NOMO-1 treated with dmso at 0.1 percent for 144 hours (cell line): ENCODE measurements around the gene FOXP1.

Source experiments
- DNase-seq: peaks from one replicate; lab custom pipeline; 2025; ENCODE audit not compliant: unreplicated experiment; lab: John Stamatoyannopoulos, UW

FOXP1 gene

GRCh38 chr3:71070497-71071463, 512.7 kb downstream of the FOXP1 start:
- no peak for DNase-seq

- peak; percentile 78 for DNase-seq
Observed at GRCh38 chr3:71069797-71070196, 513.7 kb downstream of the FOXP1 start.

GRCh38 chr3:71067977-71068654, 515.4 kb downstream of the FOXP1 start:
- DNase-seq = no peak

- peak; percentile 79 for DNase-seq
Observed at GRCh38 chr3:71066849-71067261, 516.7 kb downstream of the FOXP1 start.

- peak; percentile 32 for DNase-seq
Observed at GRCh38 chr3:71066356-71066755, 517.2 kb downstream of the FOXP1 start.

- DNase-seq = no peak
Observed at GRCh38 chr3:71065764-71066013, 517.8 kb downstream of the FOXP1 start.

- peak; percentile 38 for DNase-seq
Observed at GRCh38 chr3:71064956-71065763, 518.4 kb downstream of the FOXP1 start.

GRCh38 chr3:71064291-71064955, 519.1 kb downstream of the FOXP1 start:
- DNase-seq = peak; percentile 52

- DNase-seq = no peak
Observed at GRCh38 chr3:71063773-71064290, 519.7 kb downstream of the FOXP1 start.

- DNase-seq = no peak
Observed at GRCh38 chr3:71062952-71063772, 520.4 kb downstream of the FOXP1 start.

GRCh38 chr3:71062037-71062932, 521.2 kb downstream of the FOXP1 start:
- DNase-seq = no peak

GRCh38 chr3:71061581-71061980, 521.9 kb downstream of the FOXP1 start:
- no peak for DNase-seq

GRCh38 chr3:71061037-71061436, 522.5 kb downstream of the FOXP1 start:
- no peak for DNase-seq

GRCh38 chr3:71060536-71060935, 523.0 kb downstream of the FOXP1 start:
- DNase-seq = no peak

GRCh38 chr3:71057526-71057894, 526.0 kb downstream of the FOXP1 start:
- no peak for DNase-seq

GRCh38 chr3:71056327-71056726, 527.2 kb downstream of the FOXP1 start:
- DNase-seq = no peak

- DNase-seq = no peak
Observed at GRCh38 chr3:71055257-71056001, 528.1 kb downstream of the FOXP1 start.

- DNase-seq = no peak
Observed at GRCh38 chr3:71054312-71054711, 529.2 kb downstream of the FOXP1 start.
